Cerebellar nuclear complex (tissue), 1 donor: Measurements from ENCODE around the gene PLXNA2.
A peak's percentile ranks its signal among the peaks of the same experiment; 100 is the strongest.

Experiments used
- DNase-seq, 2 experiments: peaks; one replicate each; lab custom pipeline; 2025; lab: John Stamatoyannopoulos, UW

The PLXNA2 gene

DNA sequence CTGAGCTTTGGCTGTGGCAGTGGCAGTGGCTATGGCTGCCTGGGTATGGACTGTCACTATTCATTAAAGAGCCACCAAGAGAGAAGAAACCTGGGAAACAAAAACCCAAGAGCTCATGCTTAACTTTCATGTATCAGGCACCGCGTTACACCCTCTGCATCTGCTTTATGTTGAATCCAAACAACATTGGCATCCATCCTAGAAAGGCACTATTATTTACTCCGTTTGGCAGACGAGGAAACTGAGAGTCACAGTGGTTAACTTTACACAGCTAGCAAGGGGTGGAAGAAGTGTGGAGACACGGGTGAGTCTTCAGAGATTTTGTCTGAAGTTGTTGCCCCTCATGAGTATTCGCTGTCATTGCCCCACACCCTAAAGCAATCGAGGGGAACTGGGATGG is 63.8 kb downstream of the PLXNA2 start:
- DNase-seq: no peak

DNA sequence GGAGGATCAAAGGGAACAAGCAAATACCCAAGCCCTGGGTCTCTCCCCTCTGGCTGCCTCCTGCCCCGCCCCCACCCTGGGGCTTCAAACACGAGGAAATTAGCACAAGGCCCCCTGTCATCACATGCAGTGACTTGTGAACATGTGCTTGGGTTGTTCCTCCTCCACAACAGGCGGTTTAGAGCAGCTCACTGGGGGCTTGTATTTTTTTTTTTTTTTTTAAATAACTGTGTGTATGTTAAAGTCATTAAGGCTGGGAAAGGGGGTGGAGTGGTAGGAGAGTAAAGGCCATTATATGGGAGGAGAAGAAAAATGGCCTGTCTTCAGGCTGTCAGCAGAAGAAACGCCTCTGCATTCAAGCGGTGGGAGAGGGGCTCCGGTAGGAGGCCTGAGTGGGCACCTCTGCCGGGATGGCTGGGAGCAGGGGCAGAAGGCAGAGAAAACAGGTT is 64.2 kb downstream of the PLXNA2 start:
- DNase-seq: no peak

DNA sequence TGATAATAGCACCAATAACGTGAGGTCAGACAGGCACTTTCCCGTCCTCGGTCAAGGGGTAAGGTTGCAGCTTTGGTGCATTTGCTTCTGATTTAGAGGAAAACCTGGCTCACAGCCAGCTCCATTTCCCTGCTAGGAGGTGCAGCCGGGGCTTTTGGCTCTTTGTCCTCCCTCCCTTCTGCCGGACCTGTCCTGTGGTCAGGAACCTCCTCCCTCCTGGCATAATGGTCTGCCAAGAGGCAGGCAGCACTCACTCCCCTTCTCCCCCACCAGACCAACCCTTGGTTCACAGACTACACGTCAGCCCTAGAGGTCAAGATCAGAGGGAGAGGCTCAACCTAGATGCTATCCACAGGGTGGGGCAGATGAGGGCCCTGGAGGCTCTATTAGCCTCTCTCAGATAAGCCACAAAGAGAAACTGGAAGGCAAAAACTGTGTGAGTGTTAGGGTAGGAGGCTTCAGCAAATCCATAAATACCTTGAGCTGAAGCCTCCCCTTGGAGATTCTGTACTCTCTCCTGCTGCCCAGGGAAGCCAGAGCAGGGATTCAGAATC is 64.8 kb downstream of the PLXNA2 start:
- DNase-seq: peak; percentile 21 to 72

DNA sequence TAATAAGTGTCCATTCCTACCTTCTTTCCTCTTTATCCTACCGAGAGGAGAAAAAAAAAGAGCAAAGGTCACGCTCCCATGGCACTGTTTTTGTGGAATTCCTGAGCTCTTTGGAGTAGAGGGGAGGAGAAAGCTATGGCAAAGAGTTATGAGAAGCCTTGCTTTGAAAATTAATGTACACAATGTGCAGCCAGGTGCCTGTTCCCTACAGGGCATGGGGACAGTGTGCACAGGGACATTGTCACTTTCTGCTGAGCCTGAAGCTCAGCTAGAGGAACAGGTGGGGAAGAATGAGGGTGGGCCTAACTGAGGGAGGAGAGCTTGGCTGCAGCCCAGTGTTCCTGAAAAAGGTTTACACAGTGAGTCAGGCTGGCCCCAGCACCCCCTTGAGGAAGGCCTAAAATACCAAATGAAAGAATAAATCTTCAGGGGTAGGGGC is 66.1 kb downstream of the PLXNA2 start:
- peak; percentile 44 to 84 for DNase-seq

DNA sequence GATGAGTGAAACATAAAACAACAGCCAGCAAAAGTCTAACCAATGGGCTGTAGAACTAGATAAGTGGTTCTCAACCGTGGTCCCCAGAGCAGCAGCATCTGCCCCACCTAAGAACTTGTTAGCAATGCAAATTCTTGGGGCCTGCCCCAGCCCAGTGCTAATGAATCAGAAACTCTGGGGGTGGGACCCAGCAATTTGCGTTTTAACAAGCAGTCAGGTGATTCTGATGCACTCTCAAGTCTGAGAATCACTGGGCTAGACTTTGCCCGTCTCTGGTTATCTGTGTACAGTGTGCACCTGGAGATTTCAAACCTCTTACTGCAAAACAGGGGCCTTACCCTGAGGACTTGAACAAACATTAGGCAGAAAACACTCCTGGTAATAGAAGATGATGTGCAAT is 66.5 kb downstream of the PLXNA2 start:
- no peak for DNase-seq

DNA sequence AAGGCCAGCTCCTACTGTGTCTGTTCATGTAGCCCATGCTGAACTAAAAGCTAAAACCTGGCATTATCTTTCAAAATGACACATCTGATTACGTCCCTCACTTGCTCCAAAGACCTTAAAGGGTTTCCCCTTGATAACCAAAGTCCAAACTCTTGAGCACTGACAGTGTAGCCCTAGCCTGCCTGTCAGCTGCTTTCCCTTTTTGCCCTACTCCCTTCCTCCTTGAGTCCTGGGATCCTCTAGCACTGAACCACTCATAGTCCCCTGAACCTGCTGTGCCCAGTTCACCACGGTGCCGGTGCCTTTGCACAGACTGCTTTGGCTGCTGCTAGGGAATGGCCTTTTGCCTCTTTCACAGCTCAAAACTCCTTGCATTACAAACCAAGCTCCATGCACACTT is 67.5 kb downstream of the PLXNA2 start:
- DNase-seq: no peak

DNA sequence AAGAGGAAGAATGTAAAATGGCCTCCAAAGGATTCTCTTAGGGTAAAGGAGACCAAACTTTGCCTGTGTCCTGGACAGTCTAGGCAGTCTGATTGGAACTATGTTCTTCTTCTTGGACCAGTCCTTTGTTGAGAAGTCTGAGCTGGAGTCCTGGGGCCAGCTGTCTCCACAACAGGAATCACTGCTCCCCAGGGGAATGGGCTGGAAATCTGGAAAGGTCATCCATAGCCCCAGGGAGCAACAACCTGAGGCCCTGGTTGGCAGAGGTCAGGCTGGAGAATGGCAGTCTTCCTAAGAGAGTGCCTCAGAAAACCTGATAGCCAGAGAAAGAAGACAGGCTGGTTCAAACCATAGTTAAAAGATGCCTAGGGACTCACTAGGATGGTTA is 68.7 kb downstream of the PLXNA2 start:
- DNase-seq: no peak

DNA sequence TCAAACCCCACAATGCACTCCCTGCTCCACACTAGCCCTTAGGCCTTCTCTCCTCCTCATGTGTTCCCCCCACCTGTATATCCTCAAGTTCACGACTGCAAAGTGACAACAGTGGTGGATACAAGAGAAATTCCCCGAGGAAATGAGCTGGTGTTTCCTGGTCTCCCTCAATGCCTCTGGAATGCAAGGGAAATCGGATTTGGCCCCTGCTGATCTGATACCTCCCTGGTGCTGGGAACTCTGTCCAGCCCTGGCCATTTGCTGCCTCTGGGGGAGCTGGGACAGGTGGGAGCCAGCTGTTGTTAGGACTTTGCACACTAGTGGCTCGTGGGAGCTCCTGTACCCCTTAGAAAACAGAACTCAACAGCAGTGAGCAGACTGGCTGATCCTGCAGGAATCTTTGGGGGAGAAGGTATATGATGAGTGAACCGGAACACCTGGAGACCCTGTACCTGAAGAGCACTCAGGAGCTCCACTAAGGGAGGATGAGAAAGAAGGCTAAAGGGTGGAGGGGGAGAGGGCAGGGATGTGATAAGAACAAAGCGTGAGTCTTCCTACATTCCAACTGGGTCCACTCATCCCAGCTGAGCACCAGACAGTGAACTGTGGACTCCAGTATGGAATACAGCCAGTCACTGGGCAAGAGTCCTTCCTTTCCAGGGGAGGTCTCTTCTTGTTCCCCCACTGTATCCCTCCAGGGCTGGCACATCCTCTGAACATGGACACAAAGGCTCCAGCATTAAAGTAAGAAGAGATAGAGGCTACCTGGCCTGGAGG is 69.3 kb downstream of the PLXNA2 start:
- no peak for DNase-seq

DNA sequence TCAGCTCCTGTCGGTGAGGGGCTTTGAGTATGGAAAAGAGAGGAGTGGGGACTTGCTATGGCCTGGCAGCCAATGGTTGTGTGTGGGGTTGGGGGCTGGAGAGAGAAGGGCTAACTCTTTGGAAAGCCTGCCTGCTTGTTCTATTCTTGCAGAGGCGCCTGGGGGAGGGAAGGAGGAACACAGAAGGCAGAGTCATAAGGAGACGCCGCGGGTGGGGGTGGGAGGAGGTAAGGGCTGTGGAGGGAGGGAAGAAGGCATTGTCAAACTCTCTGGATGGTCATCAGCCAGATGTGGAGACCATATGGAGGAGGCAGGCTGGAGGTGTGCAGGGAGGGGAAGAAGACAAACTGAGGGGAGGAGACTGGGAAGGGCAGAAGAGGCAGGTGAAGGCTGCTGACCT is 70.0 kb downstream of the PLXNA2 start:
- DNase-seq: no peak

DNA sequence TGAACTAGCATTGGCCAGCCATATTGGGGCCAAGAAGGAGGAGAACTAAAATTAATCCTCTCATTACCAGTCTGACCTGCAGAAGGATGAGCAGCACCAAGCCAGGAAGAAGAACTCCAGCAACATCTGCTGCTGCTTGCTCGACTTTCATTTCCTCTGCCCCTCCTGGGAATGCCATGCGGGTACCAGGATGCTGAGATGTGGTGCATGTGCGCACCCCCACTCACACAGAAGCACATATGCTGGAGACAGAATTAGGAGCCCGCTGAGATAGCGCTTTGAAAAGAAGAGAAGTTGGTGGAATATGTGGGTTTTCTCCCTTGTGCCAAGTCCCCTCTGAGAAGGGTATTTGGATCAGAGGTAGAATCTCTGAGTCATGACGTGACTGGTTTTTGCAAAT is 70.4 kb downstream of the PLXNA2 start:
- DNase-seq: no peak

DNA sequence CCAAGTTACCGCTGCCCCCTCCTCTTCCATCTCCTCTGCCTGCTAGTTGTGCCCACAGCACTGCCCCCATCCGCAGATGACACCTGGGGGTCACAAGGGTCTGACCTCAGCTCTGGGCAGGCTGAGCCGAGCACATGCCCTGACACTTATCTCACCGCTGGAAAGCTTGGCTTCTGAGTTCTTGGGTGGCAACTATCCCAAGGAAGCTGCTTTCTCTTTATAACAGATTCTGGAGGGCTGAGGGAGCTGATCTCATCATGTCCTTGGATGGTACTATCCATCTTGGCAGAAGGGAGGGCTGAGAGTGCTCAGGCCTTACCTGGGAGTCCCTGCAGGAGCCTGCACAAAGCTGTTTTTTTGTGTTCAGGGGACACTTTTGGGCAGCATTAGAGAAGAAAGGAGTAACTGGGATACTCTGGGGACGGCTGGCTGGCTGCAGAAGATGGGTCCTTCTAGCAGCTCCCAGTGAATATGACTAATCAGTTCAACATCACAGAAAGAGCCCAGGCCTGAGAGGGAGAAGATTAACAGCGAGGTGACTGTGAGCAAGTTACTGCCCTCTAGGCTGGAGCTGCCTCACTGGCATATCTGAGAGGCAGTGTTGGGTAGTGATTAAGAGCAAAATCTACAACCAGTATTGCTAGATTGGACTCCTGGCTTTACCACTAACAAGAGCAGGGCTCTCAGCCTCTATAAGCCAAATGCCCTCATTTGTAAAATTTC is 71.6 kb downstream of the PLXNA2 start:
- no peak for DNase-seq

DNA sequence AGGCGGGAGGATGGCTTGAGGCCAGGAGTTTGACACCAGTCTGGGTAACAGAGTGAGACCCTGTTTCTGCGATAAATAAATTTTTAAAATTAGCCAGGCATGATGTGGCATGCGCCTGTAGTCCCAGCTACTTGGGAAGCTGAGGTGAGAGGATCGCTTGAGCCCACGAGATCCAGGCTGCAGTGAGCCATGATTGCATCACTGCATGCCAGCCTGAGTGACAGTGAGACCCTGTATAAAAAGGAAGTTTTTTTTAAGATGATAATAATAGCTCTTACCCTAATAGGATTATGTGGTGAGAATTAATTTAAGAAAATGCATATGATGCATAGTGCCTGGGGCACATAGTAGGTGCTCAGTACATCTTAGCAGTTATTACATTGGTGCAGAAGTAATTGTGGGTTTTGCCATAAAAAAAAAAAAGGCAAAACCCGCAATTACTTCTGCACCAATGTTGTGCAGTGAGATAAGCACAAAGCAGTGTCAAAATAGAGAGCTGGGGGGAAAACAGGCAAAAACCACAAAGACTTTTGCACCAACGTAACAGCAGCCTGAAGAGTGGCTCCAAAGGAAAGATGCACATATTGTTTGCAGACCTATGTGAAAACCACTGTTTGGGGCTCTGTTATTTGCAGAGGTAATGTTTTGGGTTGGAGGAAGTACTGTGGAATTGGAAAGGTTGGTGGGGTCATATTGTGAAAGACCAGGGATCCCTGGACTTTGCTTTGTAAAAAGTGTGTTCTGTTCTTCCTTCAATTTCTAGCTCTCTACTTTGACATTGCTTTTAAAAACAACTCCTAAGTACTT is 72.4 kb downstream of the PLXNA2 start:
- no peak for DNase-seq

DNA sequence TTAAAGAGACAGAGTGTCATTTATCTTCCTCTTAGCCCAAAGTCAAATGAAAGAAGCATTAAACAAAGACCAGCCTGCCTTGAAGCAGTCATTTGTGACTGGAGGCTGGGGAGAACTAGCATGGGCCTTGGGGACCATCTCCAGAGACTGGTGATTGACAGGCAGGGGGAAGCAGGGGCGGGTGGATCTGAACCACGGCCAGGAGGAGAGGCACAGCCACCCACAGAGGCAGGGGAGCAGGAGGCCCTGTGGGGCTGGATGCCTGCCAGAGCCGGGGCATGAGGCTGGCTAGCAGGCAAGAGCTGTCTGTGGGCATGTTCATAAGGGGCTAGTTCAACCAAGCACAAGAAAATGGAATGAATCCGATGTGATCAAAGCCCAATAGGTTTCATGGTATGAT is 73.9 kb downstream of the PLXNA2 start:
- no peak for DNase-seq

DNA sequence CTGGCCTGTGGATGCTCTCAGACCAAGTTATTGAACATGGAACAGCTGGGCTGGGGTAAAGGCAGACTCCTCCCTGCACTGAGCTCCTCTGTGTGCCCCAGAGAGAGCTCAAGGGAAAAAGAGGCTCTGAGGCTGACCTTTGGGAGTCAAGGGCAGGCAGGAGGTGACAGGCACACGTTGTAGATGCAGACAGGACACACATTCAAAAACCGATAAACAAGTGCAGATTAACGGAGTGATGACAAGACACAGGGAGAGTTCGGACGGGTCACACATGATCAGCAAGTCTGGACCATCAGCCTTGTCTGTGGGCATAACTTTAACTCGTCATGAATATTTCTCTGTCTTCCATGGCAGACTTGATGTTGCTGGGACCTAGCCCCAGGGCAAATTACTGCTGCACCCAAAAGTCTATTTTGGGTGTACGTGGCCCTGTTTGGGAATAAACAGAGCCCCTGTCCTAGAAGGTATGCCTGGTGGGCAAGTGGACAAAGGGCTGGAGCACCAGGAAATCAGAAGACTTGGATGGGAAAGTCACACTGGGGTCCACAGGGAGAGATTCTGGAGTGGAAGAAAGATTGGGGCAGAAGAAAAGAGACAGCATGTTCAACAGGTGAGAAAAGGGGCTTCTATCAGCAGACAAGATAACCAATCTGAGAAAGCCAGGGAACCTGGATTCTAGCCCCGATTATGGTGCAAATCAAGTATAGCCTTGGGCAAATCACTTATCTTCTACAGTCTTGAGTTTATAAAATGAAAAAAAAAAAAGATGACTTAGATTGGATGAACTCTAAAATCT is 74.9 kb downstream of the PLXNA2 start:
- DNase-seq: no peak

DNA sequence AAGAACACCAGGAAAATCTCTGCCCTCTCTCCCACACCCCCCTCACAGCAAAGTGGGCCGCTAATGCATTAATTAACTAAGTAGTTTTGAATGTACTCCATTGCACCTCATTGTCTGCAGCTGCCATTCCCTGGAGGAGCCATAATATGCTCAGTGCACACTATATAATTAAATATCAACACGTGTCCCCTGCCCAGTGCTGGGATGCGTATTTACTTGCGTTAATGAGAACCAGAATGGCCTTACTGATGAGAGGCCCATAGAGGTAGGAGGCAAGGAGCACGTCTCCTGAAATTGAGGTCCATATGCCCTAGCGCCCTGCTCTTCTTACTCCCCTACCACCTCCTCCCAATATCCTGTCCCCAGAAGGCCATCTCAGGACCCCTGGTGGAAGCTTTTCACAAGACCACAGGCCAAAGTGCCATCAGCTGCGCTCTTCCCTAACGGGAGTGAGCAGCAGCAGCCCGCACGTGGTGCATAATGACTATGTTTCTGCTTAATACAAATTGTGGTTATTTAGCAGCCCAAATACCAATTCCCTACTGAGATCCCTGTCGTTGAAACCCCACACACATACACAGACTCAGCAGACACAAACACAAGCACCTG is 76.8 kb downstream of the PLXNA2 start:
- DNase-seq: no peak

DNA sequence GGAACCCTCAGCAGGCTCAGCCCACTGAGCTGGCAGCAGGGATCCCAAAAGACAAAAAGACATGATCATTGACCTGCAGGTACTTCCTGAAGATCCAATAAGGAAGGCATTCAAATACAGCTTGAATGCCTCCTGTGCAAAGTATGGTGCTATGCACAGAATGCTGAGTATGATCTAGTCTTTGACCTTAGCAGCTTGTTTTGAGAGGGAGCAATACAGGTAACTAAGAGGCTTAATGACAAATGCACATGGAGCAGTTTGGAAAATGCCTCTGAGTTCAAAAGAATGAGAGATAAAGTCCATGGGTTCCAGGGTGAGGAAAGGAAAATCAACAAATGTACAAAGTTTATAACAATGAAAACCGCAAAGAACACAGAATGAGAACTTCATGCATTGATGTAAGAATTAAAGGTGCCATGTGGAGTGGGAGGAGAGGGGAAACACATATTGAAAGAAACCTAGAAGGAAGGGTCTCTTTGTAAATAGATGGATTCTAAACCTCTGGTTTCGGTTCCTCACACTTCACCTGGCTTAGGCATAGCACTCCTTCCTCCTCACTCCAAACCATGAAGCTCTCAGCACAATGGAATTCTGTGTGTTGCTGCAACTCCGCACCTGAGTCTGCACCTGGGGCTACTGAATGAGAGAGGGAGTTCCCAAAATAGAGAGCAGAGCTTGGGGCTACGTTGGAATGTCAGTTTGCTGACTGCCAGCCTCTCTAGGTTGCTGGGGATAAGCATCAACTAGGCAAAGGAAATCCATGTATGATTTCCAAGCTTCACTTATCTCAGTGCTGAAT is 77.6 kb downstream of the PLXNA2 start:
- no peak for DNase-seq

DNA sequence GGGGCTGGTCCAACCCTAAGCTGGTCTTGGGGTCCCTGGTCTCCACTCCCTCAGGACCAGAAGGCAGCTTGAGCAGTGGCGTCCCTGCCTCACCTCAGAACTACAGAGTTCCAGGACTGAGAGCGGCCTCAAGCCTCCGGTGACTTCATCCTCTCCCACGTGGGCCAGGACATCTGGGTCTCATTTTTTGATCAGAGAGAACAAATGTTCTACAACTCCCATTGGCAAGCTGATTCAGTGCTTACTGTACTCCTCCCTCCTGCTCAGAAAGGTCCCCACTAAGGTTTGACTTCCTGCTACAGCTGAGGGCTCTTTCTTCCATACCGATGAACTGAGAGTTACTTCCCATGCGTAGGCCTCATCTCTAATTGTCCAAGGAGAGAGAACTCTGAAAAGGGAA is 78.5 kb downstream of the PLXNA2 start:
- DNase-seq: no peak

DNA sequence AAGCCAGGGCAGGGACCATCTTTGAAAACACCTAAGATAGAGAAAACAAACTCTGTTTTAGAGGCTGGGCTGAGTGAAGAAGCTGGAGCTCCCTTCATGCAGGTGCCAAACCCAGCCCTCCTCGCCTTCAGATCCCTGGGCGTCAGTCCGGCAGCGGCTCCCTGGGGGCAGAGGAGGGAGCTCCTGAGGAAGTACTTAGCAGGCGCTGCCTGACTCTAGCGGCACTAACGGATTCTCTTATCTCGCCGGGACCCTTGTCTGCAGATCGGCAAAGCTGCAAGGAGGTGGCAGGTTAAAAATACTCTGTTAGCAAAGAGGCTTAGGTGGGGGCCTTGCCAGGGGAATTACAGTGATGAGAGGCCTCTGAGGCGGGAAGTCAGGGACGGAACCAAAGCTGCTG is 79.6 kb downstream of the PLXNA2 start:
- no peak for DNase-seq

DNA sequence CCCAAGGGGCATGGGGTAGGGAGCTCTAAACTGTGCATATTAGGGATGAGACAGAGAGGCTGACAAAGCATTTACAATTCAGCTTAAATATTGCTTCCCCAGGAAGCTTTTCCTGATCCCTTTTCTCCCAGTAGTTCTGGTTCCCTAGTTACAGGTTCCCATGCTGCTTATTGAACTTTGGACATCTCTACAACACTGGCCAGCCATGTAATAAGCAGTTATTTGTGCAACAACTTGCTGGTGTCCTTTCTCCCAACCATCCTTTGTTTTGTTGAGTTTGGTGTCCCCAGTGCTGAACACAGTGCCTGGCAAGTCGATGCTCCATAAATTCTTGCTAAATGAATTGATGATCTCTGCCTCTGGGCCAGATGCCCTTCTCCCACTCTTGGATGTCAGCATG is 80.6 kb downstream of the PLXNA2 start:
- DNase-seq: no peak

DNA sequence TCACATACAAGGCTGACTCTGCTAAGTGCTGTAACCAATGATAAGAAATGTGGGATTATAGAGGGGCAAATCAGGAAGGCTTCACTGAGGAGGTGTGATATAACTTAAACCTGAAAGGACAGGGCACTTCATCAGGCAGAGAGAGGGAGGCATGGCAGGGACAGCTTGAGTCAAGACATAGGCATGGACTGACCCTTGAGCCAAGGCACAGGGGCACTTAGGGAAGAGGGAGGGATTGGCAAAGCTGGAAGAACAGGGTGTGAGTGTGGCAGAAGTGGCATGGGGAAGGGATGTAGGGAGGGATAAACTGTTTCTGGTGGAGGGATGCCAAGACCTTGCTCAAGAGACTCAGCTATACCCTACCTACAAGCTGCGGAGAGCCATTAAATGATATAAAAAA is 81.3 kb downstream of the PLXNA2 start:
- DNase-seq: no peak
